Stimulated activated CD4-positive, alpha-beta T cell treated with anti-CD3 and anti-CD28 coated beads, Interleukin-1b, Interleukin-23, amount 100 ng/mL, for 1 hour (primary cell): ENCODE measurements around the gene CCNY.
"Not testable (repeated sequence)": the region's sequence is repeated elsewhere in the genome, so short reads cannot be mapped to it uniquely, and the experiment has no call there.

Experiments
- DNase-seq, 2 donors: peaks; one replicate each; pipeline ENCODE4 v3.0.0-alpha.2; 2020; ENCODE audit warnings: low read depth in 2 of 2

The CCNY gene

DNA sequence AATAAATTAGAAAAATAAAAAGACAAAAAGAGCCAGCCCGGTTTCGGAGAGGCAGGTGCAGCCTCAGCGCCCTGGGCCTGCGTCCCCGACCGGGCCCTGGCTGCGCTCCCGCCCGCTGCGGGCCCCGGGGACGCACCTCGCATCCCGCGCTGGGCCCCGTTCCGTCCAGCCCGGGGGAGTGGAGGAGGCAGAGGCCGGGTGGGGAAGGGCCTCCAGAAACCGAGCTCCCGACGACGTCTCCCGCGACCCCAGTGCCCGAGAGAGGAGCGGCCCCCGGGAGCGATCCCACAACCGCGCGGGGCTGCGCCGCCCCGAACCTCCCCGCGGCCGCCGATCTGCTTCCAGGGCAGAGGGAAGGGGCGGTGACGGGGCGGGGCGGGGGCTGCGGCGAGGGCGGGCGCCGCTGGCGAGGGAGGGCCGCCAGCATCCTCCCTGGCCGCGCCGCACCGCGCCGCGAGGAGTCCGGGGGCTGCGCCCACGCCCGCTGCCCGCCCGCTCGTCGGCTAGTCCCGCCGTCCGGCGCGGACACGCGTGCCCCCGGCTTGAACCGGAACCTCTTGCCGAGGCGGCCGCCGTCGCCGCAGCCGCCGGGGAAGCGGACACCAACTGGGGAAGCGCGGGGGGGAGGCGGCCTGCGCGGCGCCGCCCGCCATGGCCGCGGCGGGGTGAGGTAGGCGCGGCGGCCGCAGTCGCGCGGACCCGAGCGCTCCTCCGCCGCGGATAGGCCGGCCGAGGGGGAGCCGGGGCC is at the start of gene CCNY:
TSS of gene CCNY (plus strand) at position 426 of the 748 bp plus-strand sequence. CDS start 545 bp downstream, outside the sequence.
- DNase-seq = peak; percentile 24 to 80

GRCh38 chr10:35289198-35289597 is 47.1 kb upstream of the CCNY start:
- DNase-seq = no peak

DNA sequence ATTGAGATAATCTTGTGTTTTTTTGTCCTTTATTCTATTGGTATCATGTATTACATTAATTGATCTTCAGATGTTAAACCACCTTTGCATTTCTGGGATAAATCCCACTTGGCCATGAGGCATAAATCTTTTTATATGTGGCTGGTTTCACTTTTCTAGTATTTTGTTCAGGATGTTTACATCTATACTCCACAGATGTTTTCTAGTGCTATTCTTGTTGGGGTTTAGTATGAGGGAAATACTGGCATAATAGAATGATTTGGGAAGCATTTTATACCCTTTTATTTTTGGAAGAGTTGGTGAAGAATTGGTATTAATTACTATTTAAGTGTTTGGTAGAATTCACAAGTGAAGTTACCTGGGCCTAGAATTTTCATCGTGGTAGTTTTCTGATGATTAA is 41.8 kb upstream of the CCNY start:
- no peak for DNase-seq

GRCh38 chr10:35299016-35299415 is 37.3 kb upstream of the CCNY start:
- DNase-seq = no peak

- no peak for DNase-seq
Measured at GRCh38 chr10:35300063-35300699, 36.1 kb upstream of the CCNY start.

DNA sequence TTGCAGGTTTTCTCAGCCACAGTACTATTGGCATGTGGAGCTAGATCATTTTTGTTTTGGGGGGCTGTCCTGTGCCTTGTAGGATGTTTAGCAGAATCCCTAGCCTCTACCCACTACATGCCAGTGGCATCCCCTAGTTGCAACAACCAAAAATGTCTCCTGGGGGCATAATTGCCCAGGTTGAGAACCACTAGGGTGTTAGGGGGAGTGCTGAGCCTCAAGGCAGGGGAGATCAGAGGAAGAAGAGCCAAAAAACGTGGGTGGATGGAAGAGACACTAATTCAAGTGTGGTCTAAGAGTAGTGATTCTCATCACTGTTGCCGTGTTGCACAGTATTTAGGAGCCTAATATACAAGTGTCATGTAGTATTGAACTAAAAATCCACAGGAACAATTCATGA is 31.7 kb upstream of the CCNY start:
- DNase-seq = no peak

DNA sequence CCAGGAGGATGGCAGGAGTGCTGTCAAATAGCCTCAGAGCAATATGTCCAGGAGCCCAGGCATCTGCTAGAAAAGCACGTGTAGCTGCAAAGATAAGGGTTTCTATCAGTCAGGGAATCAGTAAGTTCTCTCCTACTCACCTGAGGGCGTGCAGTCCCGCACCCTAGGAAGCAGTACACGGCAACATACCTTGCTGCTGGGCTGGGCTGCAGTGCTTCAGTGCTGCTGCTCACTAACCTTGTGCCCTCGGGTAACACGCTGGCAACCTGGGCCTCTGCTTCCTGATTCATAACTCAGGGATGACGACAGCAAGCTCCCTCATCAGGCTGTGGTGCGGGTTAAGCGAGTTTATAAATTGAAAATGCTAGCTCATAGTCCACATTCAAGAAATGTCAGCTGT is 29.5 kb upstream of the CCNY start:
- no peak for DNase-seq

DNA sequence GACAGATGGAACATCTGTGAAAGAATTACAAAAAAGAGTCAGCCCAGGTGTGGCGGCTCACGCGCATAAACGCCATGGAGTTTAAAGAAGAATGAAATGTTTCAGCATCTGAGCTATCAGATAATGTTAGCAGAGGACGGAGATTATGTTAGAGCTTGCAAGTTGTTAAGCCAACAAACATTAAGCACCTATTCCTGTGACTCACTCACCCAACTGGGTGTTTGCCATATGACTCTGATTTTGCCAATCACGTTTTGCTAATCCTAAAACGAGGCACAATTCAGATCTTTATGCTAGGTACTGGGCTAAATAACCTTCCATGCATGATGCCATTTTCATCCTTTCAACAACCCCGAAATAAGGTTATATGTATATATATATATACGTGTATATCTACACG is 29.0 kb upstream of the CCNY start:
- DNase-seq = no peak

DNA sequence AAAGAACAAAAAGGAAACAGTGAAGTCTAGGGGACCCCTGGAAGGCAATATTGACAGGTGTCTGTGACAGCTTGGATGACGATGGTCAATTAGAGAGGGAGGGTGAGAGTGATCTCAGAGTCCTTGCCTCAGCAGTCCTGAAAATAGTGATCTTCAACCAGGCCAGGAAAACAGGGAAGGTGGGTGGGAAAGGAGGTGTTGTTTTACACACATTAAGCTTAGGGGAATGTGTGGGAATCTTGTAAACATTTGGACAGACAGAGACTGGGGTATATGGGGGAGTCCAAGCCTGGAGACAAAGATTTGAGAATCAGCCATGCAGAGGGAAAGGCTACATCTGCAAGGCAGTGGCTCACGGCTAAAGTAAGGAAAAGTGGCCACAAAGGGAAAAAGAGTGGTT is 27.5 kb upstream of the CCNY start:
- no peak for DNase-seq

DNA sequence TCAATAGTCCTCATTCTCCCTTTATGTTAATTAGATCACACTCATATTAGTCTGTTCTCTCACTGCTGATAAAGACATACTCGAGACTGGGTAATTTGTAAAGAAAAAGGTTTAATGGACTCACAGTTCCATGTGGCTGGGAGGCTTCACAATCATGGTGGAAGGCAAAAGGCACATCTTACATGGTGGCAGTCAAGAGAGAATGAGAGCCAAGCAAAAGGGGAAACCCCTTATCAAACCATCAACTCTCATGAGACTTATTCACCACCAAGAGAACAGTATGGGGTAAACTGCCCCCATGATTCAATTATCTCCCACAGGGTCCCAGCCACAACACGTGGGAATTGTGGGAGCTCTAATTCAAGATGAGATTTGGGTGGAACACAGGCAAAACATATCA is 22.2 kb upstream of the CCNY start:
- not testable (repeated sequence) for DNase-seq

- DNase-seq = not testable (repeated sequence)
Measured at GRCh38 chr10:35315235-35315634, 21.1 kb upstream of the CCNY start.

DNA sequence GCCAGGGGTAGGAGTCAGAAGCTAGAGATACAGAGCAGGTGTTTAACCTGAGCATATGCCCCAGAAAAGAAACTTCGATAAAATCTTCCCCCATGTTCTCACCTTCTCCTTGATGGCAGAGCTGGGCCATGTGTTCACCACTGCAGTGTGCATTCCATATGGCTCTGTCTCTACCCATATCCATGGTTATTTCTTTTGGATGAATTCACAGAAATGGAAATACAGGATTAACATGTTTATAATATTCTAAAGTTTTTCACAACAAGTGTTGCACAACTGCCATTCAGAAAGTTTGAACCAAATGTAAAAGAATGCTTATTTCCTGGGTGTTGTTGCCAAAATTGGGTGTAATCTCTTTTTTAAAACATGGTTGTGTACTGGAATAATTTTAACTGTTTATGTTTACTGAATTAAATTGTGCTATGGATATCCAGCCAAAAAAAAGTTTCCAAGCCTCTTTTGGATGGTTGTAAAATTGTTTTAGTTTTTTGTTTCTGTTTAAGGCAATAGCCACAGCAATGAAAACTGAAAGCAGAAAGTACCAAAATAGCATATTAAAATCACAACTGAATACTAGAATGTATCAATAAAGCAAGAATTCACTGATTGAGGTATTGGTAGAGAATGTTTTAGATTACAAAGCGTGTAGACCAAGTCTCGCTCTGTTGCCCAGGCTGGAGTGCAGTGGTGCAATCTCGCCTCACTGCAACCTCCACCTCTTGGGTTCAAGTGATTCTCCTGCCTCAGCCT is 19.9 kb upstream of the CCNY start:
- no peak for DNase-seq

DNA sequence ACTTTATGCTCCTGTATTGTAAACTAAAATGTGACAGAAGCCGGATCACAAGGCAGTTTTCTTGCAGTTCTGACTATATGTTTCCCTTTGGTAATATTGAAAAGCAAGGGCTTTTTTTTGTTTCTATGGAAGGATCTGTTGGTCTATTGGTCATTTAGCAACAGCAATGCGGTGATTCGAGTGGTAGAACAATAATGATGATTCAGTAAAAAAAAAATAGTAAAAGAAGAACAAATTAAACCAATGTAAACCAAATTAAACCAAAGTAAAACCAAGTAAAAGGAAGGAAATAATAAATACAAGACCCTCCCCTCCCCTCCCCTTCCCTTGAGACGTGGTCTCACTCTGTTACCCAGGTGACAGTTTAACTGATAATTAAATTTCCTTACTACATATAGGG is 17.8 kb upstream of the CCNY start:
- DNase-seq = no peak

- no peak for DNase-seq
Measured at GRCh38 chr10:35320341-35320740, 16.0 kb upstream of the CCNY start.

DNA sequence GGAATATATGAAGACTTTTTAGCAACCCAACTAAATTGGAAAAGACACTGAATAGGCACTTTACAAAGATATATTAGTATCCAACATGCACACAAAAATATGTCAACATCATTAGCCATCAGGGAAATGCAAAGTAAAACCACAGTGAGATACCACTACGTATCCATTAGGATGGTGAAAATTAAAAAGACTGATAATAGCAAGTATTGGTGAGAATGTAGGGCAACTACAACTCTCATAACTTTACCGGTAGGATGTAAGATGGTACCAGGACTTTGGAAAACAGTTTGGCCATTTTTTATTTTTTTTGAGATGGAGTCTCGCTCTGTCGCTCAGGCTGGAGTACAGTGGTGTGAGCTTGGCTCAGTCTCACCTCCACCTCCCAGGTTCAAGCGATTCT is 13.7 kb upstream of the CCNY start:
- DNase-seq = no peak

- DNase-seq = no peak
Measured at GRCh38 chr10:35324196-35324595, 12.1 kb upstream of the CCNY start.

DNA sequence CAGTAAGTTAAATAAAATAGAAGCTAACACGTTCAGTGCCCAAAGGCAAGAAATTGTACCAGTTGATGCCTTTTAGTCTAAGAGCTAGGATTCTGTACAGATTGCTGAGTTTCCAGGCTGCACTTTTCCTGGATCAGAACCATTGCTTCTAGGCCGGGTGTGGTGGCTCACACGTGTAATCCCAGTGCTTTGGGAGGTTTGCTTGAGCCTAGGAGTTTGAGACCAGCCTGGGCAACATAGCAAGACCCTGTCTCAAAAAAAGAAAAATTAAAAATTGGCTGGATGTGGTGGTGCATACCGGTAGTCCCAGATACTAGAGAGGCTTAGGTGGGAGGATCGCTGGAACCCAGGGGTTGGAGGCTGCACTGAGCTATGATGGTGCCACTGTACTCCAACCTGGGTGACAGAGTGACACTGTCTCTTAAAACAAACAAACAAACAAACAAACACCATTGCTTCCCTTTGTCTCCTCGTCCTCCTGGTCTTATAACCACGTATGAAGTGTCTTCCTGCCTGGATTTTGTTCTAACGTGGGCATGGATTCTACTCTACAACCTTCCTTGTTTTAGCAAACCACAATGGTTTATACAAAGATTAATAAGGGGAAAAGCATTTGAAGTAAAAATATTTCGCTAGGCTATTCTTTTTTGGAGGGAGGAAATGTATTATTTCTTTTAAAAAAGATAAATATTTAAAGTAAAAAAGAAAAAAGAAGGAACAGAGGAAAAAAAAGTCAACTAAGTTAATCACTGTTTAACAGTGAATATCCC is 9.7 kb upstream of the CCNY start:
- DNase-seq = no peak

DNA sequence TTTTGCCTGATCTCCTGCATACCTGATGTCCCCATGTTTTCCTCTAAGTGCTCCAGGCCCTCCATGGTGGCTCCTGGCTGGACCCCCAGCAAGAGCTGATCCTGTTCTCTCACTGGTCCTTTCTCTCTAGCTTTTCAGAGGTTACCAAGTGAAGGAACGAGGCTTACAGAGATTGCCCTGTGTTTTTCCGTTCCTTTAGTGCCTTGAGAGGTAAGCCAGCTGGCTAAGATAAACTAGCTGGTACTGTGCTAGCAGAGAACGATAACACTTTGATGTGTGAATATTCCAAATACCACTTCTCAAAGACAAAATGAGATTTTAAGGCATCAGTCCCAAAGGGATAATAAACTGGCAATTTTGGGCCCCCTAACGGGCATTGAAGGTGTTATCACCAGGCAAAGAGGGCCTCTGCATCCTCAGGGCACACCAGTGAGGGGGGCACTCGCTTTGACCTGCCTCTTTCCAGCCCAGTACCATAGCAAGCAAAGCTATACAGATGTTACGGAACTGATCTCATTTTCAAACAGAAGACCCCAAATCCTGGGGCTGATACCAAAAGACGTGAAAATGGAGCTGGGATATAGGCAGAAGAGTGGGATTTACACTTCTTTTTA is 8.4 kb upstream of the CCNY start:
- no peak for DNase-seq

- DNase-seq = no peak
Measured at GRCh38 chr10:35328404-35329037, 7.8 kb upstream of the CCNY start.

DNA sequence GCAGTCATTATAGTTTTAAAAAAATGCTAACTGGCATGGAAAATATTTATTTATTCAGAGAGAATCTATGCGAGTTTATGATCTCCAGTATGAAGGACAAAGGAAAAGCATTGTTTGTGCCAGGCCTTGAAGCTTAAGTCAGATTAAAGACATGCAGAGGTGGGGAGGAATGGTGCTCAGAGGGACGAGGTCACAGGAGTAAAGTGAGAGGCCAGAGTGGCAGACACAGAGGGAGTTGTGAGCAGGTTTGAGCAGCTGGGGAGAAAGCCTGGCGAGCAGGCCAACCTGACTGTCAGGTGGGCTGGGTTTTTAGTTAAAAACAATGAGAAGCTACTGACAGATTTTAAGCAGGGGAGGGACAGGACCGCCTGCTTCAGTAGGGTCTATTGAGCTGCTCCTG is 6.8 kb upstream of the CCNY start:
- no peak for DNase-seq
